Esophagus muscularis mucosa (tissue), 4 donors: ENCODE measurements around the gene NDUFA13. TPM values are rescaled to one million over a fixed set of nuclear protein-coding genes. Genes with fewer than 3 reads are reported as not detected.

Experiments used
- DNase-seq: peaks from one replicate; pipeline ENCODE4 v3.0.0-alpha.2; 2017; ENCODE audit errors: extremely low spot score
- H3K27ac ChIP-seq, 4 donors: fragments of 200-600 bp; sonication (generic); replicated peaks in 1 of 4; 1 replicate in 3 of 4; 2 replicates in 1 of 4; pipeline ENCODE4 v1.5.1; 2016 to 2019; ENCODE audit warnings: mild to moderate bottlenecking in 1 of 4
- H3K27me3 ChIP-seq, 4 donors: fragments of 200-600 bp; sonication (generic); one replicate each; pipeline versions ENCODE4 v1.5.1 to v1.6.0; 2016 to 2019
- H3K36me3 ChIP-seq, 4 donors: fragments of 200-600 bp; sonication (generic); one replicate each; pipeline ENCODE4 v1.5.1; 2016 to 2019
- H3K4me1 ChIP-seq, 4 donors: fragments of 200-600 bp; sonication (generic); one replicate each; pipeline ENCODE4 v1.5.1; 2016 to 2019
- H3K4me3 ChIP-seq, 4 donors: fragments of 200-600 bp; sonication (generic); 1 replicate in 2 of 4; 2 replicates in 2 of 4; pipeline ENCODE4 v1.5.1; 2016 to 2019; ENCODE audit warnings: mild to moderate bottlenecking in 4 of 4, moderate library complexity in 1 of 4
- H3K9me3 ChIP-seq, 4 donors: fragments of 200-600 bp; sonication (generic); 1 replicate in 3 of 4; 2 replicates in 1 of 4; pipeline ENCODE4 v1.5.1; 2016 to 2019
- CTCF ChIP-seq, 3 experiments: fragments of 200-600 bp in 2 of 3; fragments of 450-650 bp in 1 of 3; sonication (generic) in 2 of 3; IDR thresholded peaks; one replicate each; pipeline ENCODE4 v1.5.1; 2017 to 2019; ENCODE audit warnings: antibody characterized with exemption in 3 of 3, mild to moderate bottlenecking in 2 of 3, moderate library complexity in 1 of 3
- EP300 ChIP-seq: sonication (generic); formaldehyde crosslinking; IDR thresholded peaks from one replicate; pipeline ENCODE4 v1.6.1; 2017; ENCODE audit warnings: antibody characterized with exemption
- POLR2A ChIP-seq: fragments of 450-650 bp; IDR thresholded peaks from one replicate; pipeline ENCODE4 v1.6.1; 2017; ENCODE audit warnings: antibody characterized with exemption, moderate library complexity, mild to moderate bottlenecking, low read depth
- POLR2AphosphoS5 ChIP-seq, 2 donors: sonication (generic); formaldehyde crosslinking; IDR thresholded peaks; one replicate each; pipeline ENCODE4 v1.6.1; 2017; ENCODE audit warnings: antibody characterized with exemption in 2 of 2
- WGBS: methylation state at CpG from one replicate; pipeline ENCODE4 v1.1.5; 2018; 5-methylcytosine and 5-hydroxymethylcytosine counted together
- intact Hi-C: fragments of 100-400 bp; cut with DNase I; formaldehyde crosslinking; loops from one replicate; pipeline ENCODE4 v1.15.1; 2023
- total RNA-seq, 4 donors: library from RNA; depleted of rRNA; stranded (reverse); fragments of >200 nt; gene quantifications; one replicate each; pipeline versions ENCODE4 v1.1.0 to v1.2.1, GENCODE V29; 2016

Gene NDUFA13
- total RNA-seq, 4 donors from 2014 or later: 75.0 to 186 (median 141) TPM

GRCh38 chr19:19567391-19567790 is 51.4 kb downstream of the NDUFA13 start:
- Histone ChIP-seq H3K9me3 (no peaks in the 10 kb centered on the region), H3K4me3 (no peak overlapping the region), H3K36me3 (no peaks in the 10 kb centered on the region), H3K27ac (no peak overlapping the region), H3K27me3 (no peaks in the 10 kb centered on the region), H3K4me1 (no peaks in the 10 kb centered on the region)
- TF ChIP-seq CTCF (IDR thresholded peaks at IDR 0.05) (no peak), POLR2AphosphoS5 (IDR thresholded peaks at IDR 0.05) (no peak), POLR2A (no peak)
- intact Hi-C loops: no loop called here
- 88% methylated on average over 1 of the region's 3 CpGs for WGBS
- no peak for DNase-seq

DNA sequence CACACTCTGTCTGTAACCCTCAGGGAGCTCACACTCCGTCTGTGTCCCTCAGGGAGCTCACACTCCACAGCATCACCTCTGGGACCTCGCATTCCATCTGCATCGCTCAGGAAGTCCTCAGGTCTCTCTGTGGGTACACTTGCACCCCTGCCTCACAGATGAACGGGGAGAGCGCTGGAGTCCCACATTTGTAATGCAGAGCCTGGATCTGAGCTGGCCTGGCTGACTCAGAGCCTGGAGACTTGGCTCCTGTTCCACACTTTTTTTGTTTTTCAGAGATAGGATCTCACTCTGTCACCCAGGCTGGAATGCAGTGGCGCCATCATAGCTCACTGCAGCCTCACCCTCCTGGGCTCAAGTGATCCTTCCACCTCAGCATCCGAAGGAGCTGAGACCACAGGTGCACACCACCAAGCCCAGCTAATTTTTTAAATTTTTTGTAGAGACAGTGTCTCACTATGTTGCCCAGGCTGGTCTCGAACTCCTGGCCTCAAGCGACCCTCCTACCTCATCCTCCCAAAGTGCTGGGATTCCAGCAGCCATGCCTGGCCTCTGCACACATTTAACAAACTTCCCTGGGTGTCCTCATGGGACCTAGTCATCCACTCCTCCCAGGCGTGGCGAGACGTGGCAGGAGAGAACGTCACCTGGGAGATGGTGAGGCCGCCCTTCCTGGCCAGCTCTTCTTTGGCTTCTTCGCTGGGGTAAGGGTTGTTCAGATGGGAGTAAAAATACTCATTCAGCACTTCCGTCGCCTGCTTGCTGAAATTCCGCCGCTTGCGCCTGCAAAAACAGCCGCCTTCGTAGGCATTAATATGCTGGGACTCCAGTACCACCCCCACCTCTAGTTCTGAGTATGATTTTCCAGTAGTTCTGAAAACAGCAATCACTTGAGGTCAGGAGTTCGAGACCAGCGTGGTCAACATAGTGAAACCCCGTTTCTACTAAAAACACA is 53.1 kb downstream of the NDUFA13 start:
- intact Hi-C loops: no loop called here
- Histone ChIP-seq H3K9me3 (no peaks in the 10 kb centered on the region), H3K4me3 (no peak overlapping the region), H3K36me3 (no peaks in the 10 kb centered on the region), H3K27ac (no peak overlapping the region), H3K27me3 (no peaks in the 10 kb centered on the region), H3K4me1 (no peaks in the 10 kb centered on the region)
- 94% methylated on average over 25 of the region's 25 CpGs for WGBS
- TF ChIP-seq CTCF (IDR thresholded peaks at IDR 0.05) (no peak), EP300 (no peak), POLR2AphosphoS5 (IDR thresholded peaks at IDR 0.05) (no peak), POLR2A (no peak)
- DNase-seq: no peak

DNA sequence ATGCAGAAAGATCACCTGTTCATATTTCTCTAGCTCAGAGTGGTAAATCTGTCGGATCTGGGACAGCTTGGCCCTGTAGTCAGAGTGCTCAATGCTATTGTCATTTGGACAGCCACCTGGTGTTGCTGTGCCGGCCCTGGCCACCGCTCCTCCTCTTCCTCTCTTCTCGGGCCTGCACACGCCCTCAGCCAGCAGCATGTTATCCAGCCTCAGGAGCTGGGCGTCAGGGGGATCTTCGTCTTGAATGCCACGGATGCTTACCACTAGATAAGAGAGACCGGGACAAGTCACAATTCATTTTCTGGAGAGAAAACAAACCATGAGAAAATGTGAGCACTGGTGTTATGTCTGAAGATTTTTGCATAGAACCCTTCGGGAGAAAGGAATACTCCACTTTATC is 54.5 kb downstream of the NDUFA13 start:
- H3K36me3 ChIP-seq: no peaks in the 10 kb centered on the region
- no peaks in the 10 kb centered on the region for H3K9me3 ChIP-seq
- H3K27ac ChIP-seq: no peak overlapping the region
- TF ChIP-seq POLR2AphosphoS5 (IDR thresholded peaks at IDR 0.05) (no peak), POLR2A (no peak), EP300 (no peak), CTCF (IDR thresholded peaks at IDR 0.05) (no peak)
- no peak overlapping the region for H3K4me3 ChIP-seq
- H3K27me3 ChIP-seq: no peaks in the 10 kb centered on the region
- 87% methylated on average over 6 of the region's 10 CpGs for WGBS
- intact Hi-C loops: no loop called here
- no peaks in the 10 kb centered on the region for H3K4me1 ChIP-seq
- DNase-seq: no peak

GRCh38 chr19:19571071-19571786 is 55.2 kb downstream of the NDUFA13 start:
- H3K9me3 ChIP-seq: no peaks in the 10 kb centered on the region
- TF ChIP-seq POLR2AphosphoS5 (IDR thresholded peaks at IDR 0.05): no peak
- no peak for TF ChIP-seq POLR2A
- TF ChIP-seq EP300: no peak
- TF ChIP-seq CTCF (IDR thresholded peaks at IDR 0.05): no peak
- no peak for DNase-seq
- 92% methylated on average over 10 of the region's 11 CpGs for WGBS
- H3K4me1 ChIP-seq: no peaks in the 10 kb centered on the region
- H3K4me3 ChIP-seq: no peak overlapping the region
- H3K36me3 ChIP-seq: no peaks in the 10 kb centered on the region
- no peaks in the 10 kb centered on the region for H3K27me3 ChIP-seq
- no peak overlapping the region for H3K27ac ChIP-seq
- intact Hi-C loops: no loop called here
